ENCODE data around the gene FRRS1. TPM values are rescaled to one million over a fixed set of nuclear protein-coding genes. Genes with fewer than 3 reads are reported as not detected.

FRRS1 gene
- total RNA-seq, 4 donors from 2014 or later = 23.1 to 40.7 (median 27.8) TPM

DNA sequence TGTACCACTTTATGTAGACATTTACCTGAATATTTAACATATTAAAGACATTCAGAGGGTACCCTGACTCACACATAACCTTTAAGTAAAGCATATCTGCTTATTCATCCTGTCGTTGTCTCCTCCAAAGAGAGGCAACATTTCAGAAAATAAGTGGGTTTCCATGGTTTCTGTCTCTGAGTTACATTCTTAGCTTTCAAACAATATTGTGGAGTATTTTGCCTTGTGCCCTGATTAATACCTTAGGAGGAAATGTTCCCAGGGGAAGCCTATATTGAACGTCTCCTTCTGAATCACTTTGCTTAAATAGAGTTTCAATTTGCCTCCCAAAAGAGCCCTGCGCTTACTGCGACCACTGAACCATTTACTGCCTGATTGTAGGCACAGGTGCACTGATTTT, 94.4 kb downstream of the FRRS1 start:
- H3K4me1 ChIP-seq = peaks cover 0 to 18% (median 3%) of the 10 kb centered on the region in 3 donors
- no peaks in the 10 kb centered on the region for H3K9me3 ChIP-seq
- H3K36me3 ChIP-seq = peaks cover 0 to 76% (median 5%) of the 10 kb centered on the region in 3 donors
- no peaks in the 10 kb centered on the region for H3K27me3 ChIP-seq
- TF ChIP-seq POLR2A (IDR thresholded peaks at IDR 0.05) = no peak
- TF ChIP-seq, protein P1, sequence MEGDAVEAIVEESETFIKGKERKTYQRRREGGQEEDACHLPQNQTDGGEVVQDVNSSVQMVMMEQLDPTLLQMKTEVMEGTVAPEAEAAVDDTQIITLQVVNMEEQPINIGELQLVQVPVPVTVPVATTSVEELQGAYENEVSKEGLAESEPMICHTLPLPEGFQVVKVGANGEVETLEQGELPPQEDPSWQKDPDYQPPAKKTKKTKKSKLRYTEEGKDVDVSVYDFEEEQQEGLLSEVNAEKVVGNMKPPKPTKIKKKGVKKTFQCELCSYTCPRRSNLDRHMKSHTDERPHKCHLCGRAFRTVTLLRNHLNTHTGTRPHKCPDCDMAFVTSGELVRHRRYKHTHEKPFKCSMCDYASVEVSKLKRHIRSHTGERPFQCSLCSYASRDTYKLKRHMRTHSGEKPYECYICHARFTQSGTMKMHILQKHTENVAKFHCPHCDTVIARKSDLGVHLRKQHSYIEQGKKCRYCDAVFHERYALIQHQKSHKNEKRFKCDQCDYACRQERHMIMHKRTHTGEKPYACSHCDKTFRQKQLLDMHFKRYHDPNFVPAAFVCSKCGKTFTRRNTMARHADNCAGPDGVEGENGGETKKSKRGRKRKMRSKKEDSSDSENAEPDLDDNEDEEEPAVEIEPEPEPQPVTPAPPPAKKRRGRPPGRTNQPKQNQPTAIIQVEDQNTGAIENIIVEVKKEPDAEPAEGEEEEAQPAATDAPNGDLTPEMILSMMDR (IDR thresholded peaks at IDR 0.05) = no peak
- no peak for DNase-seq
- peak overlapping the region in 1 of 4 donors; percentile 15 for H3K27ac ChIP-seq
- 68 to 82% methylated on average over 4 of the region's 4 CpGs for WGBS, 2 donors
- intact Hi-C loops (cut with DNase I) = no loop called here
- H3K4me3 ChIP-seq = no peak overlapping the region

DNA sequence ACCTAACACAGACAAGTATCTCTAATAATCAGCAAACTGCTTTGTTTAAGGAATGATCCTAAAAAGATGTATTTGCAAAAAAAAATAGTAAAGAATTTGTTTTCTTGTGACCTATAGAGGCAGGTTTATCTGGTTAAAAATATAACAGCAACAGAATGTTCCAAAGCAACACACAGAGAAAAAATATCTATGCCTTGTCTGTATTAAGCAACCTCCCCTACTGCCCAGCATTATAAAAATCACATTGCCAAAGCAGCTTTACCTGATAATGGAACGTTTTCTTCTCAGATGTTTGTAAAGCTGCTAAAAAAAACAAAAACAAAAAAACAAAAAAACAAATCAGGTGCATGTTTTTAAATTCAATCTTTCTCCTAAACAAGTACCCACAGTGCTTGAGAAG, 95.9 kb downstream of the FRRS1 start:
- Histone ChIP-seq H3K9me3 (no peaks in the 10 kb centered on the region), H3K4me1 (peaks cover 0 to 18% (median 3%) of the 10 kb centered on the region in 3 donors), H3K4me3 (no peak overlapping the region), H3K27me3 (no peaks in the 10 kb centered on the region), H3K36me3 (peaks cover 0 to 75% (median 5%) of the 10 kb centered on the region in 3 donors), H3K27ac (no peak overlapping the region)
- 69 to 80% methylated on average over 1 of the region's 1 CpG for WGBS, 2 donors
- no peak for TF ChIP-seq POLR2A (IDR thresholded peaks at IDR 0.05)
- TF ChIP-seq, protein P1 (IDR thresholded peaks at IDR 0.05) = no peak
- no peak for DNase-seq
- intact Hi-C loops (cut with DNase I) = no loop called here

- Histone ChIP-seq H3K4me3 (no peak overlapping the region), H3K27ac (peak overlapping the region in 1 of 4 donors; percentile 26), H3K9me3 (no peaks in the 10 kb centered on the region), H3K27me3 (no peaks in the 10 kb centered on the region), H3K36me3 (peaks cover 0 to 77% (median 5%) of the 10 kb centered on the region in 3 donors), H3K4me1 (peaks cover 0 to 17% (median 3%) of the 10 kb centered on the region in 3 donors)
- TF ChIP-seq, protein P1 (IDR thresholded peaks at IDR 0.05) = no peak
- no peak for TF ChIP-seq POLR2A (IDR thresholded peaks at IDR 0.05)
- 82 to 83% methylated on average over 2 of the region's 2 CpGs for WGBS, 2 donors
- intact Hi-C loops (cut with DNase I) = no loop called here
- no peak for DNase-seq
Observed at GRCh38 chr1:99669821-99670220, 96.6 kb downstream of the FRRS1 start.

GRCh38 chr1:99669376-99669775, 97.1 kb downstream of the FRRS1 start:
- Histone ChIP-seq H3K36me3 (peaks cover 0 to 81% (median 5%) of the 10 kb centered on the region in 3 donors), H3K9me3 (no peaks in the 10 kb centered on the region), H3K4me1 (peaks cover 0 to 12% (median 2%) of the 10 kb centered on the region in 3 donors), H3K4me3 (no peak overlapping the region), H3K27me3 (no peaks in the 10 kb centered on the region), H3K27ac (peak overlapping the region in 1 of 4 donors; percentile 26)
- TF ChIP-seq POLR2A (IDR thresholded peaks at IDR 0.05) = no peak
- TF ChIP-seq, protein P1 (IDR thresholded peaks at IDR 0.05) = no peak
- intact Hi-C loops (cut with DNase I) = no loop called here
- no peak for DNase-seq
- 76 to 77% methylated on average over 4 of the region's 4 CpGs for WGBS, 2 donors

DNA sequence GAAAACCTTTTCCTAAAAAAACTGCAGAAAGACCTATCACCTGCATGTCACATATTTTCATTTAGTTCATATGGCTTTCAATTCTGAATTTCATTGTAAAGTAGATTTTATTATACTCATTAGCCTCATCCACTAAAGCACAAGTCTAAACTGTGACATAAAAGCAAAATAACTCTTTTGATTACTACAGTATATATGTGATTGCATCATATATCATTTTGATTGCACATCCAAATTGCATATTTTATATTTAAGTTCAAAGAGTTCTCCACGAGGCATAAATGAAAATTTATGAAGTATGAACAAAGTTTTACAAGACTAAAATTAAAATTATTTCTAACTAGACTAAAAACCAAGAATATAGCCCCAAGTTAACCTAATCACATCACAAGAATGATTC, 101.2 kb downstream of the FRRS1 start:
- Histone ChIP-seq H3K36me3 (peaks cover 0 to 64% (median 5%) of the 10 kb centered on the region in 3 donors), H3K9me3 (no peaks in the 10 kb centered on the region), H3K4me1 (peaks cover 0 to 38% (median 31%) of the 10 kb centered on the region in 3 donors), H3K4me3 (no peak overlapping the region), H3K27ac (no peak overlapping the region), H3K27me3 (no peaks in the 10 kb centered on the region)
- TF ChIP-seq, protein P1 (IDR thresholded peaks at IDR 0.05) = no peak
- TF ChIP-seq POLR2A (IDR thresholded peaks at IDR 0.05) = no peak
- no peak for DNase-seq
- WGBS, 2 donors = 74 to 87% methylated on average over 1 of the region's 1 CpG
- intact Hi-C loops (cut with DNase I) = no loop called here

All from esophagus squamous epithelium (tissue), 5 donors.